ENCODE data around the gene PNMA8B. TPM values are rescaled to one million over a fixed set of nuclear protein-coding genes. Genes with fewer than 3 reads are reported as not detected.

The PNMA8B gene
- total RNA-seq, 1 donor from 2014 or later = 15.8 TPM

DNA sequence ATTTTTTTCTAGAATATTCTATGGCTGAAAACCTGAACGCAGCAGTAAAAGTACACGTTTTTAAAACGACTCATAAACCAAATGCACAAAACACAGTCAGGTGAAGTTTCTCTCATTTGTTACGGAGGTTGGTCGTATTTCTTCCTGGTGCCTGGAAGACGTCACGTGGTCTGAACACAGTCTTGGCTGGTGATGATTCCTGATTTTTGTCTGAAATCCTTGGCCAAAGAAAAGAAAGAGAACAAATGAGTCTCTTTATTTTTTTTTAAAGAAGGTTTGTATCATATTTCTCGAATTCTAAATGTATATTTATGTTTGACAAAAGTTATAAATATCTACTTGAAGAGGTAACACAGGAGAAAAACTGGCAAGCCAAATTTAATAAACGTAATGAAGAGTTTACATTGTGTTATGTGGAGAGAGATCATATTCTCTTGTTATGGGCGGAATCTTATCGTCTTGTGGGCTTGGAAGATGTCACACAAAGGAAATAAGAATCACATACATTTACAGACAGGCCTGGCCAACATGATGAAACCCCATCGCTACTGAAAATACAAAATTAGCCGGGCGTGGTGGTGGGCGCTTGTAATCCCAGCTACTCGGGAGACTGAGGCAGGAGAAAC lies 14.3 kb downstream of the PNMA8B start:
- Histone ChIP-seq H3K4me1 (peaks cover 0 to 38% of the 10 kb centered on the region in 2 donors), H3K36me3 (no peaks in the 10 kb centered on the region), H3K27me3 (no peaks in the 10 kb centered on the region), H3K9me3 (no peaks in the 10 kb centered on the region), H3K4me3 (peak overlapping the region; percentile 12 to 41), H3K27ac (peak overlapping the region; percentile 86 to 91)
- intact Hi-C loops (cut with DNase I) = loop anchor here (2.0 kb wide), 1 partner anchor 53 kb away; the partner anchor contains the start of gene PNMA8C
- no peak for DNase-seq (ENCODE audit: low spot score in 2 of 2)
- TF ChIP-seq, protein P1, sequence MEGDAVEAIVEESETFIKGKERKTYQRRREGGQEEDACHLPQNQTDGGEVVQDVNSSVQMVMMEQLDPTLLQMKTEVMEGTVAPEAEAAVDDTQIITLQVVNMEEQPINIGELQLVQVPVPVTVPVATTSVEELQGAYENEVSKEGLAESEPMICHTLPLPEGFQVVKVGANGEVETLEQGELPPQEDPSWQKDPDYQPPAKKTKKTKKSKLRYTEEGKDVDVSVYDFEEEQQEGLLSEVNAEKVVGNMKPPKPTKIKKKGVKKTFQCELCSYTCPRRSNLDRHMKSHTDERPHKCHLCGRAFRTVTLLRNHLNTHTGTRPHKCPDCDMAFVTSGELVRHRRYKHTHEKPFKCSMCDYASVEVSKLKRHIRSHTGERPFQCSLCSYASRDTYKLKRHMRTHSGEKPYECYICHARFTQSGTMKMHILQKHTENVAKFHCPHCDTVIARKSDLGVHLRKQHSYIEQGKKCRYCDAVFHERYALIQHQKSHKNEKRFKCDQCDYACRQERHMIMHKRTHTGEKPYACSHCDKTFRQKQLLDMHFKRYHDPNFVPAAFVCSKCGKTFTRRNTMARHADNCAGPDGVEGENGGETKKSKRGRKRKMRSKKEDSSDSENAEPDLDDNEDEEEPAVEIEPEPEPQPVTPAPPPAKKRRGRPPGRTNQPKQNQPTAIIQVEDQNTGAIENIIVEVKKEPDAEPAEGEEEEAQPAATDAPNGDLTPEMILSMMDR (IDR thresholded peaks at IDR 0.05) = no peak

GRCh38 chr19:46480415-46480814 lies 15.3 kb downstream of the PNMA8B start:
- Histone ChIP-seq H3K4me1 (peaks cover 0 to 48% of the 10 kb centered on the region in 2 donors), H3K4me3 (no peak overlapping the region), H3K27ac (peak overlapping the region; percentile 86 to 91), H3K36me3 (no peaks in the 10 kb centered on the region), H3K9me3 (no peaks in the 10 kb centered on the region), H3K27me3 (no peaks in the 10 kb centered on the region)
- TF ChIP-seq, protein P1 (IDR thresholded peaks at IDR 0.05) = no peak
- no peak for DNase-seq (ENCODE audit: low spot score in 2 of 2)
- intact Hi-C loops (cut with DNase I) = loop anchor here (2.0 kb wide), 1 partner anchor 52 kb away; the partner anchor contains the start of gene PNMA8C

DNA sequence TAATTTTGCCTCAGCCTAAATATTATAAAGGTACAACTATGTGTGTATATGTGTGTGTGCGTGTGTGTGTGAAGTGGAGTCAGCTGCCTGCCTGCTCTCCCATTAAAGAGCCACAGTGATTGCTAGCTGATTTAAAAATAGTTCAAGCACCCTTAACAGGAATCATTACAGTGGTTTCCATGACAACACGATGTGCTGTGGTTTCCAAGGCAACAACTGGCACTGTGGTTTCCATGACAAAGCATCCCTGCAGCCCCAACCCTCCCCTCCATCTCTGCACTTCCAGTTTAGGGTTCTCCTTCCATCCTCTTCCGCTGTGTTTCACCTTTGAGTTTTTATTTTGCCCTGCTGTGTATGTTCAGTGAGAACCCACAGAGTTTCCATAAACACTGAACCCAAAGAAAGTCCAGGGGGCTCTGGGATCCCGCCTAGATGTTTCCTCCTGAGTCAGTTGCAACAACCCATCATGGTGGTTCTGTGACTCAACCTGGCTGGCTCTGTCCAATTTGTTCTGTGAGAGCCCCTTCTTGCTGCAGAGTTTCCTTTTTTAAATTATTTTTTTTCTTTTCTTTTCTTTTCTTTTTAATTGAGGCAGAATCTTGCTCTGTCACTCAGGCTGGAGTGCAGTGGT lies 17.2 kb downstream of the PNMA8B start:
- DNase-seq (ENCODE audit: low spot score in 2 of 2) = peak in 1 of 2 donors; percentile 79
- no peak overlapping the region for H3K4me3 ChIP-seq
- H3K27ac ChIP-seq = peak overlapping the region; percentile 59 to 86
- intact Hi-C loops (cut with DNase I) = no loop called here
- H3K9me3 ChIP-seq = no peaks in the 10 kb centered on the region
- TF ChIP-seq, protein P1 (IDR thresholded peaks at IDR 0.05) = no peak
- no peaks in the 10 kb centered on the region for H3K27me3 ChIP-seq
- H3K36me3 ChIP-seq = no peaks in the 10 kb centered on the region
- peaks cover 0 to 57% of the 10 kb centered on the region in 2 donors for H3K4me1 ChIP-seq

DNA sequence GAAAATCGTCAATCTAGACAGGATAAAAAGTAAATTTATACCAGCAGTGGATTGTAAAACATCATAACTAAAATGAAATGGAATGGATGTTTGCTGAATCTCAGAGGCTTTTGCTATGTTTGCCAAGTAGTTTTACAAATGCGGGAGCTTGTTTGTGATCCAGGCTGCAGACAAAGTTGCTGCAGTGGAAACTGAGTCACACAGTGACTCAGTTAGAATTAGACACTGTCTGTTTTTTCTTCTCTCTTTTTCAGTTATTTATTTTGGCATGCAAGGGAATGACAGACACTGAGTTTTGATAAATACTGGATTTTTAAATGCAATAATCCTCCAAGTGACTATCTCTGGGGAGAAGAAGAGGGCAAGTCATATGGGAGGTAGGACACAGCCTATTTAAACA lies 19.7 kb downstream of the PNMA8B start:
- H3K9me3 ChIP-seq = no peaks in the 10 kb centered on the region
- no peaks in the 10 kb centered on the region for H3K27me3 ChIP-seq
- TF ChIP-seq, protein P1 (IDR thresholded peaks at IDR 0.05) = no peak
- H3K4me1 ChIP-seq = peaks cover 8 to 60% of the 10 kb centered on the region in 2 donors
- H3K4me3 ChIP-seq = no peak overlapping the region
- DNase-seq (ENCODE audit: low spot score in 2 of 2) = no peak
- intact Hi-C loops (cut with DNase I) = no loop called here
- no peaks in the 10 kb centered on the region for H3K36me3 ChIP-seq
- H3K27ac ChIP-seq = peak overlapping the region; percentile 22 to 86

GRCh38 chr19:46474211-46474610 lies 21.5 kb downstream of the PNMA8B start:
- no peak for DNase-seq (ENCODE audit: low spot score in 2 of 2)
- no peaks in the 10 kb centered on the region for H3K9me3 ChIP-seq
- H3K27me3 ChIP-seq = no peaks in the 10 kb centered on the region
- intact Hi-C loops (cut with DNase I) = loop anchor here (5.0 kb wide), 1 partner anchor 62 kb away; the partner anchor contains the start of gene CCDC8
- no peak overlapping the region for H3K4me3 ChIP-seq
- H3K27ac ChIP-seq = peak overlapping the region in 1 of 2 donors; percentile 94
- H3K36me3 ChIP-seq = no peaks in the 10 kb centered on the region
- peaks cover 8 to 59% of the 10 kb centered on the region in 2 donors for H3K4me1 ChIP-seq
- TF ChIP-seq, protein P1 (IDR thresholded peaks at IDR 0.05) = no peak
